ENCODE data around the gene MAPK10. TPM values are rescaled to one million over a fixed set of nuclear protein-coding genes. Genes with fewer than 3 reads are reported as not detected.

The MAPK10 gene
- total and polyA plus RNA-seq, 2 of the 8 experiments (the other 6 are each of a cell fraction or from before 2014, with no cell fraction given): 2.5 to 3.1 TPM

- no peak overlapping the region for H2BK5ac ChIP-seq (ENCODE audit: low read depth, low read length)
- no peak for DNase-seq (ENCODE audit: low read depth in 1 of 2, low spot score in 2 of 2)
- no peaks in the 10 kb centered on the region for H3K79me2 ChIP-seq (ENCODE audit: control insufficient read depth in 1 of 2, insufficient read depth in 2 of 2, low read length in 2 of 2)
- H2BK12ac ChIP-seq (ENCODE audit: low read depth, low read length): no peak overlapping the region
- no peaks in the 10 kb centered on the region for H3K27me3 ChIP-seq (replicated peaks in 1 of 4; ENCODE audit: control insufficient read depth in 3 of 4, extremely low read depth in 1 of 4, insufficient read depth in 3 of 4, low read length in 3 of 4)
- H3K18ac ChIP-seq (ENCODE audit: extremely low read depth, low read length): no peak overlapping the region
- no peak overlapping the region for H3K14ac ChIP-seq (ENCODE audit: insufficient read length)
- no peak overlapping the region for H3K27ac ChIP-seq (ENCODE audit: low read depth, low read length)
- H2BK15ac ChIP-seq (ENCODE audit: low read length): no peak overlapping the region
- TF ChIP-seq SP2 (IDR thresholded peaks at IDR 0.05; ENCODE audit: low read length) (no peak), BCL11A (IDR thresholded peaks at IDR 0.05; ENCODE audit: low read depth in 2 of 2, low read length in 2 of 2) (no peak), BACH1 (IDR thresholded peaks at IDR 0.05; ENCODE audit: low read length) (no peak), BRCA1 (IDR thresholded peaks at IDR 0.05; ENCODE audit: low read depth, low read length) (no peak), TEAD4 (IDR thresholded peaks at IDR 0.05; ENCODE audit: low read depth, low read length) (no peak), KDM1A (IDR thresholded peaks at IDR 0.05; ENCODE audit: borderline replicate concordance, low read length) (no peak), CEBPB (IDR thresholded peaks at IDR 0.05; ENCODE audit: low read depth, low read length) (no peak), TBP (IDR thresholded peaks at IDR 0.05; ENCODE audit: low read depth, low read length) (no peak), NRF1 (IDR thresholded peaks at IDR 0.05; ENCODE audit: low read depth, low read length) (no peak), RXRA (IDR thresholded peaks at IDR 0.05; ENCODE audit: insufficient read depth, low read depth, low read length) (no peak), POLR2A (IDR thresholded peaks at IDR 0.05; ENCODE audit: control extremely low read depth in 1 of 2, low read depth in 2 of 2, low read length in 2 of 2) (no peak), GABPA (IDR thresholded peaks at IDR 0.05; ENCODE audit: borderline replicate concordance, insufficient read depth, low read length) (no peak), TAF7 (optimal IDR thresholded peaks at IDR 0.05; ENCODE audit: borderline replicate concordance, low read depth, low read length) (no peak), RNF2 (IDR thresholded peaks at IDR 0.05; ENCODE audit: borderline replicate concordance, low read depth, low read length, missing control alignments, poor library complexity, severe bottlenecking) (no peak)
- H3K23me2 ChIP-seq (ENCODE audit: low read depth, low read length): no peaks in the 10 kb centered on the region
- no peak overlapping the region for H2BK120ac ChIP-seq (replicated peaks; ENCODE audit: low read depth, low read length)
- no peak overlapping the region for H3K23ac ChIP-seq (ENCODE audit: insufficient read length)
- no peaks in the 10 kb centered on the region for H4K20me1 ChIP-seq (replicated peaks in 1 of 2; ENCODE audit: control insufficient read depth in 1 of 2, insufficient read depth in 2 of 2, low read length in 2 of 2)
- H3K4me2 ChIP-seq (ENCODE audit: insufficient read depth in 1 of 2, low read depth in 2 of 2, low read length in 2 of 2): no peak overlapping the region
- H4K91ac ChIP-seq (replicated peaks; ENCODE audit: insufficient read length, low read length): no peak overlapping the region
- H3K9me3 ChIP-seq (ENCODE audit: insufficient read depth in 2 of 2, low read depth in 1 of 2, low read length in 1 of 2): no peaks in the 10 kb centered on the region
- CTCF ChIA-PET (ENCODE audit: partially characterized antibody): interaction anchor here (0.7 kb wide), 1 partner anchor 139 kb away, joined by 4 read pairs; no protein-coding TSS in a partner anchor
- H3K4me3 ChIP-seq (ENCODE audit: extremely low read depth in 1 of 4, insufficient read depth in 2 of 4, low read depth in 3 of 4, low read length in 4 of 4): no peak overlapping the region
- no peaks in the 10 kb centered on the region for H3K79me1 ChIP-seq (ENCODE audit: low read depth, low read length)
- no peak overlapping the region for H2BK20ac ChIP-seq (ENCODE audit: low read length)
- H3K9ac ChIP-seq (replicated peaks in 1 of 4; ENCODE audit: extremely low read depth in 1 of 4, low read depth in 3 of 4, low read length in 3 of 4): no peak overlapping the region
- FAIRE-seq: no peak
- no peak overlapping the region for H3K56ac ChIP-seq (replicated peaks; ENCODE audit: insufficient read length, low read depth, low read length)
- no peak overlapping the region for H2AFZ ChIP-seq (ENCODE audit: low read length)
- POLR2A ChIA-PET (ENCODE audit: partially characterized antibody): interaction anchor here (0.6 kb wide), 1 partner anchor 38 kb away, joined by 3 read pairs; no protein-coding TSS in a partner anchor
- peaks cover 1 to 15% (median 9%) of the 10 kb centered on the region in 4 experiments; a peak in 5 of 7 replicates for H3K4me1 ChIP-seq (replicated peaks in 1 of 4; ENCODE audit: control insufficient read depth in 3 of 4, insufficient read depth in 4 of 4, low read length in 3 of 4)
- no peak overlapping the region for H4K5ac ChIP-seq (ENCODE audit: insufficient read length, low read depth, low read length)
- H3K36me3 ChIP-seq (ENCODE audit: control insufficient read depth in 2 of 4, insufficient read depth in 4 of 4, low read length in 3 of 4): no peaks in the 10 kb centered on the region
- H4K8ac ChIP-seq (ENCODE audit: extremely low read depth, insufficient read depth, low read length): no peak overlapping the region
- H3K4ac ChIP-seq (replicated peaks; ENCODE audit: insufficient read length, low read depth, low read length): no peak overlapping the region
- H2AK5ac ChIP-seq (ENCODE audit: low read depth, low read length): no peak overlapping the region
These were observed 2.7 kb upstream of the MAPK10 start for GRCh38 chr4:86362510-86362909.
